SKM-1 treated with dmso at 0.1 percent for 144 hours (cell line): ENCODE results near the gene TAPBP.
A peak's percentile ranks its signal among the peaks of the same experiment; 100 is the strongest.
"Not testable (repeated sequence)": the region's sequence is repeated elsewhere in the genome, so short reads cannot be mapped to it uniquely, and the experiment has no call there.

Source experiments
- DNase-seq: peaks from one replicate; lab custom pipeline; 2025; ENCODE audit not compliant: unreplicated experiment; lab: John Stamatoyannopoulos, UW

Gene TAPBP

GRCh38 chr6:33297956-33298772, 15.7 kb downstream of the TAPBP start:
- DNase-seq: peak; percentile 58

GRCh38 chr6:33297406-33297955, 16.4 kb downstream of the TAPBP start:
- no peak for DNase-seq

GRCh38 chr6:33296797-33297405, 17.0 kb downstream of the TAPBP start:
- DNase-seq: no peak

GRCh38 chr6:33295621-33296369, 18.1 kb downstream of the TAPBP start:
- DNase-seq: no peak

- DNase-seq: no peak
Observed at GRCh38 chr6:33294086-33294823, 19.6 kb downstream of the TAPBP start.

- no peak for DNase-seq
Observed at GRCh38 chr6:33292996-33293682, 20.7 kb downstream of the TAPBP start.

GRCh38 chr6:33290459-33290858, 23.4 kb downstream of the TAPBP start:
- DNase-seq: no peak

GRCh38 chr6:33289784-33290315, 24.0 kb downstream of the TAPBP start:
- no peak for DNase-seq

- DNase-seq: peak; percentile 94
Observed at GRCh38 chr6:33288921-33289783, 24.7 kb downstream of the TAPBP start, which contains the start of the genes PFDN6 and WDR46. Gene PFDN6, plus strand, starts transcription at chr6:33289601. Its CDS starts 256 bp downstream, at chr6:33289857. Gene WDR46, minus strand, starts transcription at chr6:33289239. Its CDS starts 69 bp downstream, at chr6:33289170.

- no peak for DNase-seq
Observed at GRCh38 chr6:33288141-33288920, 25.5 kb downstream of the TAPBP start.

GRCh38 chr6:33286946-33287914, 26.6 kb downstream of the TAPBP start:
- no peak for DNase-seq

- DNase-seq: not testable (repeated sequence)
Observed at GRCh38 chr6:33285214-33285613, 28.7 kb downstream of the TAPBP start.

GRCh38 chr6:33280539-33280938, 33.3 kb downstream of the TAPBP start:
- DNase-seq: no peak

- DNase-seq: no peak
Observed at GRCh38 chr6:33279971-33280511, 33.8 kb downstream of the TAPBP start.

GRCh38 chr6:33279257-33279695, 34.6 kb downstream of the TAPBP start:
- no peak for DNase-seq

GRCh38 chr6:33278810-33279209, 35.1 kb downstream of the TAPBP start:
- no peak for DNase-seq

GRCh38 chr6:33278392-33278741, 35.5 kb downstream of the TAPBP start:
- no peak for DNase-seq
